Hematopoietic multipotent progenitor cell (in vitro differentiated cells): ENCODE measurements around the gene JAK1. TPM values are rescaled to one million over a fixed set of nuclear protein-coding genes. Genes with fewer than 3 reads are reported as not detected.

Experiments used
- DNase-seq, 3 donors: peaks; one replicate each; pipeline ENCODE4 v3.0.0-alpha.2; 2011 to 2015; ENCODE audit warnings: low read depth in 2 of 3, low spot score in 2 of 3
- total RNA-seq: library from RNA; depleted of rRNA; stranded (reverse); fragments of >200 nt; gene quantifications from one replicate; pipeline ENCODE4 v1.2.3, GENCODE V29; 2012

The JAK1 gene
- total RNA-seq, 1 donor = 80.2 TPM

- no peak for DNase-seq
These were observed 91.7 kb downstream of the JAK1 start for GRCh38 chr1:64874666-64875065.

- no peak for DNase-seq
These were observed 92.8 kb downstream of the JAK1 start for GRCh38 chr1:64873576-64873975.

GRCh38 chr1:64872067-64872466 is 94.3 kb downstream of the JAK1 start:
- DNase-seq = no peak

GRCh38 chr1:64871256-64871655 is 95.1 kb downstream of the JAK1 start:
- DNase-seq = no peak

GRCh38 chr1:64867266-64867665 is 99.1 kb downstream of the JAK1 start:
- no peak for DNase-seq

- DNase-seq = no peak
These were observed 99.7 kb downstream of the JAK1 start for GRCh38 chr1:64866689-64867088.

- no peak for DNase-seq
These were observed 101.1 kb downstream of the JAK1 start for GRCh38 chr1:64865105-64865757.

GRCh38 chr1:64864018-64864940 is 102.1 kb downstream of the JAK1 start:
- peak; percentile 14 to 96 (median 89) for DNase-seq

- peak in 2 of 3 donors; percentile 62 for DNase-seq
These were observed 104.7 kb downstream of the JAK1 start for GRCh38 chr1:64861611-64862010.

GRCh38 chr1:64857347-64857746 is 109.0 kb downstream of the JAK1 start:
- DNase-seq = no peak

GRCh38 chr1:64856553-64856952 is 109.8 kb downstream of the JAK1 start:
- no peak for DNase-seq

- no peak for DNase-seq
These were observed 110.8 kb downstream of the JAK1 start for GRCh38 chr1:64855557-64855956.

GRCh38 chr1:64854674-64855073 is 111.7 kb downstream of the JAK1 start:
- DNase-seq = no peak

GRCh38 chr1:64851664-64852063 is 114.7 kb downstream of the JAK1 start:
- DNase-seq = no peak

GRCh38 chr1:64850846-64851245 is 115.5 kb downstream of the JAK1 start:
- no peak for DNase-seq

- no peak for DNase-seq
These were observed 116.4 kb downstream of the JAK1 start for GRCh38 chr1:64849942-64850341.

GRCh38 chr1:64848803-64849202 is 117.5 kb downstream of the JAK1 start:
- DNase-seq = no peak

GRCh38 chr1:64848136-64848535 is 118.2 kb downstream of the JAK1 start:
- no peak for DNase-seq

GRCh38 chr1:64847666-64848065 is 118.7 kb downstream of the JAK1 start:
- no peak for DNase-seq

- no peak for DNase-seq
These were observed 119.5 kb downstream of the JAK1 start for GRCh38 chr1:64846573-64847430.

- DNase-seq = no peak
These were observed 120.4 kb downstream of the JAK1 start for GRCh38 chr1:64845831-64846425.
